ENCODE measurements around the gene NPDC1. TPM values are rescaled to one million over a fixed set of nuclear protein-coding genes. Genes with fewer than 3 reads are reported as not detected.

The NPDC1 gene
- total and polyA plus RNA-seq, 2 donors (not counting 1 experiment from before 2014, with no cell fraction given) = 0.17 to 0.19 TPM

DNA sequence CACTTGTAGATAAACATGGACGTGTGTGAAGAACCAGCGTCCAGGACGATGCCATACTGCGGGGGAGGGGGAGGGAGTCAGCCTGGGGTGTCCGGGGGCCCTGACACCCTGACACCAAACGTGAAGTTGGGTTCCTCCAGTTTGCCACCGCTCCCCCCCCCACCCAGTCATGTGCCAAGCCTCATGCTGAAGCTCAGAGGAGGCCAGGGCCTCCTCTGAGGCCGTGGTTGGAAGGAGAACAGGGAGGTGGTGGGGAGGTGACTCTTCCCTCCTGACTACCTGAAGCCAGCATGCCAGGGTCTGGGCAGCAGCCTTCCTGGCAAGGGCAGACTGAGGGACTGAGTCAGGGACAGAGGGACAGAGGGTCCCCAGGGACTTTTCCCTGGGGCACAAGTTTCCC is 6.3 kb upstream of the NPDC1 start:
- H3K4me1 ChIP-seq (ENCODE audit: control insufficient read depth in 2 of 2, insufficient read depth in 2 of 2, low read length in 2 of 2) = peaks cover 14 to 20% of the 10 kb centered on the region in 2 donors
- Mint-ChIP-seq H3K4me1 (peaks cover 4% of the 10 kb centered on the region), H3K27me3 (peaks cover 13% of the 10 kb centered on the region), H3K27ac (no peak overlapping the region), H3K4me3 (no peak overlapping the region), H3K9me3 (ENCODE audit: insufficient read depth) (no peaks in the 10 kb centered on the region)
- H3K4me2 ChIP-seq (replicated peaks; ENCODE audit: low read depth, low read length, poor library complexity, severe bottlenecking) = no peak overlapping the region
- H3K9ac ChIP-seq (ENCODE audit: low read length) = no peak overlapping the region
- ChIA-PET POLR2A (interaction anchor here (0.8 to 1.0 kb wide), 2 partner anchors 23 to 190 kb away, joined by 3 to 4 read pairs; no protein-coding TSS in a partner anchor), CTCF (interaction anchor here (0.8 to 1.5 kb wide), 5 partner anchors 9 to 16 kb away, joined by 3 to 6 read pairs (median 4); no protein-coding TSS in a partner anchor)
- H3K4me3 ChIP-seq (ENCODE audit: control extremely low read depth in 1 of 5, extremely low read depth in 1 of 5, insufficient read depth in 1 of 5, low read depth in 2 of 5, low read length in 4 of 5) = no peak overlapping the region
- H3K9me3 ChIP-seq (ENCODE audit: control extremely low read depth in 1 of 3, control insufficient read depth in 2 of 3, insufficient read depth in 1 of 3, low read length in 2 of 3) = peaks cover 0 to 27% (median 0%) of the 10 kb centered on the region in 3 donors
- no peak for TF ChIP-seq EZH2 (IDR thresholded peaks at IDR 0.05; ENCODE audit: borderline replicate concordance, insufficient read depth, low read depth, low read length, poor library complexity, severe bottlenecking)
- TF ChIP-seq, protein P1, sequence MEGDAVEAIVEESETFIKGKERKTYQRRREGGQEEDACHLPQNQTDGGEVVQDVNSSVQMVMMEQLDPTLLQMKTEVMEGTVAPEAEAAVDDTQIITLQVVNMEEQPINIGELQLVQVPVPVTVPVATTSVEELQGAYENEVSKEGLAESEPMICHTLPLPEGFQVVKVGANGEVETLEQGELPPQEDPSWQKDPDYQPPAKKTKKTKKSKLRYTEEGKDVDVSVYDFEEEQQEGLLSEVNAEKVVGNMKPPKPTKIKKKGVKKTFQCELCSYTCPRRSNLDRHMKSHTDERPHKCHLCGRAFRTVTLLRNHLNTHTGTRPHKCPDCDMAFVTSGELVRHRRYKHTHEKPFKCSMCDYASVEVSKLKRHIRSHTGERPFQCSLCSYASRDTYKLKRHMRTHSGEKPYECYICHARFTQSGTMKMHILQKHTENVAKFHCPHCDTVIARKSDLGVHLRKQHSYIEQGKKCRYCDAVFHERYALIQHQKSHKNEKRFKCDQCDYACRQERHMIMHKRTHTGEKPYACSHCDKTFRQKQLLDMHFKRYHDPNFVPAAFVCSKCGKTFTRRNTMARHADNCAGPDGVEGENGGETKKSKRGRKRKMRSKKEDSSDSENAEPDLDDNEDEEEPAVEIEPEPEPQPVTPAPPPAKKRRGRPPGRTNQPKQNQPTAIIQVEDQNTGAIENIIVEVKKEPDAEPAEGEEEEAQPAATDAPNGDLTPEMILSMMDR (IDR thresholded peaks at IDR 0.05) = no peak
- H3K79me2 ChIP-seq (ENCODE audit: control insufficient read depth, insufficient read depth, low read length) = no peaks in the 10 kb centered on the region
- no peaks in the 10 kb centered on the region for H4K20me1 ChIP-seq (ENCODE audit: control insufficient read depth, insufficient read depth, low read length, poor library complexity, severe bottlenecking)
- 75% methylated on average over 1 of the region's 8 CpGs for WGBS (ENCODE audit: insufficient coverage)
- intact Hi-C loops (cut with micrococcal nuclease) = no loop called here
- no peak overlapping the region for H2AFZ ChIP-seq (ENCODE audit: insufficient read depth, low read depth, low read length, poor library complexity, severe bottlenecking)
- H3K27me3 ChIP-seq (replicated peaks in 1 of 4; ENCODE audit: control extremely low read depth in 1 of 4, control insufficient read depth in 3 of 4, insufficient read depth in 4 of 4, low read length in 3 of 4) = peaks cover 0 to 69% (median 40%) of the 10 kb centered on the region in 4 experiments
- no peak for DNase-seq
- no peak for ATAC-seq (ENCODE audit: low read depth)
- H3K36me3 ChIP-seq (replicated peaks in 1 of 2; ENCODE audit: control extremely low read depth in 1 of 2, control insufficient read depth in 1 of 2, extremely low read depth in 1 of 2, insufficient read depth in 2 of 2, low read length in 1 of 2) = no peaks in the 10 kb centered on the region
- no peak overlapping the region for H3K27ac ChIP-seq (ENCODE audit: low read length in 2 of 2)

- Mint-ChIP-seq H3K4me3 (no peak overlapping the region), H3K9me3 (ENCODE audit: insufficient read depth) (no peaks in the 10 kb centered on the region), H3K27me3 (peaks cover 13% of the 10 kb centered on the region), H3K27ac (no peak overlapping the region), H3K4me1 (peaks cover 8% of the 10 kb centered on the region)
- Histone ChIP-seq H3K9me3 (ENCODE audit: control extremely low read depth in 1 of 3, control insufficient read depth in 2 of 3, insufficient read depth in 1 of 3, low read length in 2 of 3) (peaks cover 0 to 34% (median 0%) of the 10 kb centered on the region in 3 donors), H3K4me2 (replicated peaks; ENCODE audit: low read depth, low read length, poor library complexity, severe bottlenecking) (no peak overlapping the region), H3K27me3 (replicated peaks in 1 of 4; ENCODE audit: control extremely low read depth in 1 of 4, control insufficient read depth in 3 of 4, insufficient read depth in 4 of 4, low read length in 3 of 4) (peaks cover 0 to 80% (median 48%) of the 10 kb centered on the region in 4 experiments), H4K20me1 (ENCODE audit: control insufficient read depth, insufficient read depth, low read length, poor library complexity, severe bottlenecking) (peaks cover 3% of the 10 kb centered on the region), H3K4me1 (ENCODE audit: control insufficient read depth in 2 of 2, insufficient read depth in 2 of 2, low read length in 2 of 2) (peaks cover 20 to 30% of the 10 kb centered on the region in 2 donors), H3K79me2 (ENCODE audit: control insufficient read depth, insufficient read depth, low read length) (no peaks in the 10 kb centered on the region), H3K36me3 (replicated peaks in 1 of 2; ENCODE audit: control extremely low read depth in 1 of 2, control insufficient read depth in 1 of 2, extremely low read depth in 1 of 2, insufficient read depth in 2 of 2, low read length in 1 of 2) (no peaks in the 10 kb centered on the region), H2AFZ (ENCODE audit: insufficient read depth, low read depth, low read length, poor library complexity, severe bottlenecking) (no peak overlapping the region), H3K9ac (ENCODE audit: low read length) (no peak overlapping the region), H3K4me3 (ENCODE audit: control extremely low read depth in 1 of 5, extremely low read depth in 1 of 5, insufficient read depth in 1 of 5, low read depth in 2 of 5, low read length in 4 of 5) (no peak overlapping the region), H3K27ac (ENCODE audit: low read length in 2 of 2) (no peak overlapping the region)
- intact Hi-C loops (cut with micrococcal nuclease) = no loop called here
- no peak for ATAC-seq (ENCODE audit: low read depth)
- ChIA-PET POLR2A (no interaction called here), CTCF (no interaction called here)
- TF ChIP-seq EZH2 (IDR thresholded peaks at IDR 0.05; ENCODE audit: borderline replicate concordance, insufficient read depth, low read depth, low read length, poor library complexity, severe bottlenecking) = no peak
- TF ChIP-seq, protein P1 (IDR thresholded peaks at IDR 0.05) = no peak
- WGBS (ENCODE audit: insufficient coverage) = 93% methylated on average over 16 of the region's 17 CpGs
- DNase-seq = no peak
Observed at GRCh38 chr9:137051145-137051724, 5.3 kb upstream of the NPDC1 start.

Data from B cell (primary cell).